T-helper 2 cell treated with Interferon-gamma antibody and Interleukin-4, amounts not matched to agents 5 μg/mL and 100 μg/mL, for 36 hours (primary cell): ENCODE results near the gene ABTB2.
"Not testable (repeated sequence)": the region's sequence is repeated elsewhere in the genome, so short reads cannot be mapped to it uniquely, and the experiment has no call there.

Experiments
- DNase-seq: peaks from one replicate; pipeline ENCODE4 v3.0.0; 2021; ENCODE audit warnings: low spot score
- H3K27ac Mint-ChIP-seq: one replicate; pipeline ENCODE4 v1.8.0; 2021; ENCODE audit warnings: mild to moderate bottlenecking, mixed read lengths
- H3K27me3 Mint-ChIP-seq: one replicate; pipeline ENCODE4 v1.8.0; 2021; ENCODE audit warnings: low read depth, mixed read lengths
- H3K36me3 Mint-ChIP-seq: one replicate; pipeline ENCODE4 v1.8.0; 2021; ENCODE audit warnings: low read depth, mixed read lengths
- H3K4me1 Mint-ChIP-seq: one replicate; pipeline ENCODE4 v1.8.0; 2021; ENCODE audit warnings: low read depth, mixed read lengths
- H3K4me3 Mint-ChIP-seq: one replicate; pipeline ENCODE4 v1.8.0; 2022; ENCODE audit warnings: mild to moderate bottlenecking, moderate library complexity, mixed read lengths
- H3K9me3 Mint-ChIP-seq: one replicate; pipeline ENCODE4 v1.8.0; 2021; ENCODE audit warnings: mixed read lengths

Gene ABTB2

DNA sequence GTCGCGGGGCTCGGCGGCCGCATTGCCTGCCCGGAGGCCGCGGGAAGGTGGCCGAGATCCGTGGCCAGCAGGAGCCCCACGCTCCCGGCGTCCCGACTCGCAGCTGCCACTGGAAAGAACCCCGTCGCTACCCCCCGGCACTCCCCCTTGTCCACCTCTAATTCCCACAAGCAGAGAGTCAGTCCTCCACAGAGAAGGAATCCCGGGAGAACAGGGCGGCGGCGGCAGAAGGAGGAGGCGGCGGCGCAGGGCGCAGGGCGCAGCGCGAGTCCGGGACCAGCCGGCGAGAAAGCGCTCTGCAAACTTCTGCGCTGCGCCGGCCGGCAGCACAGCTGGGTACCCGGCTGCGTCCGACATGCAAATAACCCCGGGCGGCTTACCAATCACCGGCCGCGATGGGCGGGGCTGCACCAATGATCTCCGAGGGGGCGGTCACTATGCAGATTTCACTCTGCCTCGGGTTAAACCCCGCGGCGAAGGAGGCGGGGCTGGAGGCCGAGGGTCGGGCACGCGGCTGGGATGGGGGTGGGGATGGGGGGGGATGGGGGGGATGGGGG is at the start of gene ABTB2:
ABTB2 (minus strand) TSS at position 310 of the 557 bp plus-strand sequence.
- Mint-ChIP-seq H3K27me3 (peaks cover 38% of the 10 kb centered on the region), H3K36me3 (peaks cover 4% of the 10 kb centered on the region), H3K4me3 (peak within 1 kb of the TSS; percentile 85), H3K27ac (peak within 1 kb of the TSS; percentile 81), H3K9me3 (no peaks in the 10 kb centered on the region), H3K4me1 (peaks cover 33% of the 10 kb centered on the region)
- peak; percentile 98 for DNase-seq

DNA sequence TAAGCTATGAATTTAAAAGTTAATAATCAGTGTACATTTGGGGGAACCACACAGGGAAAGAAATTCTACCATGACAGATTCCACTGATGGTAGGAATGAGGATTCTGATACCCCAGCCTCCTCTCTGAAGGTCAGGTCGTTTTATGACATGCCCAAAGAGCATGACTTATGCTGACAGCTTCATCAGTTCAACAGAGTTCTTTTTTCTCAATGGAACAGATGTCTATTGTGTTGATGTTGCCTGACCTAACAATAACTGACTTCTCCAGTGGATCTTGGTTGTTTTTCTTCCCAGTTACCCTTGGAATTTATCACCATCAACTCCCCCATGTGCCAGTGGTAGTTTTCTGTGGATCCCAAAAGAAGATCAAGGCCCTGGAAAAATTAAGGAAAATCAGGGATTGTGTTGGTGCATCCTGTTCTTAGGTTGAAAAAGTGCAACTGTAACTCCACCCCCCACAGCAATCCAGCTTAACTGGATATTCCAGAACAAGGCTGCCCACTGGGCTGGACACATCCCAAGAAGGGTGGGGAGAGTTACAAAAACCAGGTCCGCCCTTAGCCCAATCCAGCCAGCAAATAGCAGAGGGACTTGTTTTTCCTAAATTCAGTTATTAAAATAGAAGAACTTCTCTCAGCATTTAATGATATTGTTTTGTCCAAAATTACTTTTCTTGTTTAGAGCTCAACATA is 49.5 kb upstream of the ABTB2 start:
- Mint-ChIP-seq H3K4me3 (no peak overlapping the region), H3K27ac (no peak overlapping the region), H3K27me3 (peaks cover 31% of the 10 kb centered on the region), H3K9me3 (no peaks in the 10 kb centered on the region), H3K4me1 (peaks cover 8% of the 10 kb centered on the region), H3K36me3 (no peaks in the 10 kb centered on the region)
- no peak for DNase-seq

DNA sequence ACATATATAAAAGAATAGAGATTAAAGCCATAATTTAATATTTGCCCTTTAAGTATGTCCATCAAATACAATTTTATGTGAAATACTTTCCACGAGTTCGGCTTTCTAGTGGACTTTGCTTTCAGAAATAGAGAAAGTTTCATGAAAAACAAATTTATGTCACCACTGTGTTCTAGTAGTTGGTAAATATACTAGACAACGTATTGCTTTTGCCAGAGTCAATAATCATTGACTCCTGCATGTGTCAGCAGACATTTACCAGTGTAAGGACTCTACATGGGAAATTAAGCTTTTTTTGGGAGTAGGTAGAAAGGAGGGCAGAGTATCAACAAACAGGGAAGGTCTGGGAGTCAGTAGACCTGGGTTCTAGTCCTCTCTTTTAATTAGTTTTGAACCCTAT is 48.6 kb upstream of the ABTB2 start:
- H3K27me3 Mint-ChIP-seq = peaks cover 31% of the 10 kb centered on the region
- H3K9me3 Mint-ChIP-seq = no peaks in the 10 kb centered on the region
- no peak for DNase-seq
- no peak overlapping the region for H3K27ac Mint-ChIP-seq
- no peak overlapping the region for H3K4me3 Mint-ChIP-seq
- no peaks in the 10 kb centered on the region for H3K36me3 Mint-ChIP-seq
- peaks cover 8% of the 10 kb centered on the region for H3K4me1 Mint-ChIP-seq

DNA sequence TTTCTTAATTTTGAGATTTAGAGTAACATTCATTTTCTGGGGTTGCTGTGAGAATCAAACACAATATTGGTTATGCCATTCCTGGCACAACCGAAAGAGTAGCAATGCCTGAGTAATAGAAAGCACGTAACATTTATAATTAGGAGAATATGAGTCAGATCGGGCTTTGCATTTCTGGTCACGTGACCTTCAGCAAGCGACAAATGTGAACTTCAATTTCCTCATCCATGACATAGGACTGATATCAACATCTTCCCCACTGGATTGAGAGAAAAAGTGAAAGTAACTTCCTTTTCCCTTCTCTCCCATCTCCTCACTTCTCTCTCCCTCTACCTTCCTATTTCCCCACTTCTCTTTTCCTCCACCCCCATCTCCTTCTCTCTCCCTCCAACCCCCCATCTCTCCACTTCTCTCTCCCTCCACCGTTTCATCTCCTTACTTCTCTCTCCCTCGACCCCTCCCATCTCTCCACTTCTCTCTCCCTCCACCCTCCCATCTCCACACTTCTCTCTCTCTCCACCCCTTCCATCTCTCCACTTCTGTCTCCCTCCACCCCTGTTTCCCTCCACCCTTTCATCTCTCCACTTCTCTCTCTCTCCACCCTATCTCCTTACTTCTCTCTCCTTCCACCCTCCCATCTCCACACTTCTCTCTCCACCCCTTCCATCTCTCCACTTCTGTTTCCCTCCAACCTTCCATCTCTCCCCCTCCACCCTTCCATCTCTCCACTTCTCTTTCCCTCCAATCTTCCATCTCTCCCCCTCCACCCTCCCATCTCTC is 47.5 kb upstream of the ABTB2 start:
- DNase-seq = no peak
- Mint-ChIP-seq H3K36me3 (no peaks in the 10 kb centered on the region), H3K9me3 (no peaks in the 10 kb centered on the region), H3K4me1 (peaks cover 8% of the 10 kb centered on the region), H3K27me3 (peaks cover 31% of the 10 kb centered on the region), H3K27ac (no peak overlapping the region), H3K4me3 (no peak overlapping the region)

DNA sequence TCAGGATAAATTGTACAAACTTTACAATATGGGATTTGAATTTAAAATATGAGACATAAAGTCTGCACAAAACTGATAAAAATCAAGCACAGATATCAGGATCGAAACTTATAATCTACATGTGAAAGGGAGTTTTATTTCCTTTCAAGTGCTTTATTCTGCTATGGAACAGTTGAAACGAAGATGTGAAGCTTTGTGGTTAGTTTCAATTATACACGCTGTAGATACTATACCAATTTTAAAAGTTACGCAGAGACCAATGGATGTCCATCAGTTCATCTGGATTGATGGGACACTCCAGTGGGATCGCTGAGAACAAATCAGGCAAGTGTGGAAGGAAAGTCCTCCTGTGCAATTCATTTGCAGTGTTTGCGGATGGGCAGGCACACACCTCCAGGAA is 46.5 kb upstream of the ABTB2 start:
- H3K4me3 Mint-ChIP-seq = no peak overlapping the region
- H3K27ac Mint-ChIP-seq = no peak overlapping the region
- peaks cover 8% of the 10 kb centered on the region for H3K4me1 Mint-ChIP-seq
- no peaks in the 10 kb centered on the region for H3K9me3 Mint-ChIP-seq
- no peaks in the 10 kb centered on the region for H3K36me3 Mint-ChIP-seq
- peaks cover 31% of the 10 kb centered on the region for H3K27me3 Mint-ChIP-seq
- DNase-seq = no peak

DNA sequence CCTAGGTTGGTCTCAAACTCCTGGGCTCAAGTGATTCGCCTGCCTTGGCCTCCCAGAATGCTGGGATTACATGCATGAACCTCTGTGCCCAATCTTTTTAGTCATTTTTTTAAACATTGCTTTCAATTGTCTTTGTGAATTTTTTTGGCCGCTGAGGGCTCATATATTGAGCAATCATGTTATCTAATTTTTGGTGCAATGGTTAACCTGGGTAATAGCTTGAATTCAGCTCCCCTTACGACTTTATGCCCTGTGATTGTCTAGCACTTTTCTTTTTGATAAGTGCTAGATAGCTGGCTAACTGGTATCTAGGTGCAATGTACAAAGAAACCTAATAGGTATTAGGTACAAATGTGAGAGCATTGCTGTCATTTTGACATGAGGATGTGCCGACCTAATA is 45.6 kb upstream of the ABTB2 start:
- H3K27ac Mint-ChIP-seq = no peak overlapping the region
- no peaks in the 10 kb centered on the region for H3K36me3 Mint-ChIP-seq
- H3K4me1 Mint-ChIP-seq = peaks cover 8% of the 10 kb centered on the region

DNA sequence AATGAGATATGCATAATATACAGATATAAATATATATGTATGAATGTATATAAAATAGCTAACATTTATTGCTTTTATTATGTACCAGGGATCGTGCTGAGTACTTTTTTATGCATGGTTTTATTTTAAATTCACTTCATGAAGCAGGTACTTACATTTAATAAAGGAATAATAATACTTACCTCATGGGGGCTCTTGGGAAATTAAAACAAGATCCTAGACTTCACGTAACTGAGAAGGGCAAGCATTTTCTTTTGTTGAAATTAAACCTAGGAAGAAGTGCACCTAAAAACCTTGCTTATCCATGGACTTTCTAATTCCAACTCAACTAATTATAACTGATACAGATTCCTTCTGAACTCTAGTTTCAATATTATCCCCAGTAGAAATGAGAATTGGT is 40.0 kb upstream of the ABTB2 start:
- H3K4me1 Mint-ChIP-seq = no peaks in the 10 kb centered on the region
- H3K36me3 Mint-ChIP-seq = no peaks in the 10 kb centered on the region
- DNase-seq = no peak
- peaks cover 4% of the 10 kb centered on the region for H3K9me3 Mint-ChIP-seq
- H3K27me3 Mint-ChIP-seq = peaks cover 6% of the 10 kb centered on the region
- H3K27ac Mint-ChIP-seq = no peak overlapping the region
- H3K4me3 Mint-ChIP-seq = no peak overlapping the region

More for the DNA sequence above, 45.6 kb upstream of the ABTB2 start:
- Mint-ChIP-seq H3K27me3 (peaks cover 31% of the 10 kb centered on the region), H3K9me3 (no peaks in the 10 kb centered on the region), H3K4me3 (no peak overlapping the region)
- DNase-seq = no peak

DNA sequence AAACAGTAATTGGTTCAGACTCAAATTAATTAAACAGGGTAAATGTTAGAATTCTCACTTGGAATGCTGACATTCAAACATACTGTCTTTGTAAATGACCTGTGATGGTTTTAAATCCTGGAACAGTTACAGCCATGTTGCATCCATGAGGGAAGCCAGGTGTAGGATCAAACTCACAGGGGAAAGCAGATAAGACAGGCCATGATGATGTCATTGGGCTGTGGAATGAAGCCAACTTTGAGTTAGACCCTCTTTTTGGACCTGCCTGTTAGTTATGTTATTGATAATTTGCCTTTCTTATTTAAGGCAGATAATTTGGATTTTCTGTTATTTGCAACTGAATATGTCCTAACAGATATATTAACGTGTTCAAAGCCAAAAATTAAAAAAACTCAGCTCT is 39.3 kb upstream of the ABTB2 start:
- no peak for DNase-seq
- Mint-ChIP-seq H3K4me3 (no peak overlapping the region), H3K36me3 (no peaks in the 10 kb centered on the region), H3K4me1 (no peaks in the 10 kb centered on the region), H3K9me3 (peaks cover 7% of the 10 kb centered on the region), H3K27ac (no peak overlapping the region), H3K27me3 (peaks cover 13% of the 10 kb centered on the region)

DNA sequence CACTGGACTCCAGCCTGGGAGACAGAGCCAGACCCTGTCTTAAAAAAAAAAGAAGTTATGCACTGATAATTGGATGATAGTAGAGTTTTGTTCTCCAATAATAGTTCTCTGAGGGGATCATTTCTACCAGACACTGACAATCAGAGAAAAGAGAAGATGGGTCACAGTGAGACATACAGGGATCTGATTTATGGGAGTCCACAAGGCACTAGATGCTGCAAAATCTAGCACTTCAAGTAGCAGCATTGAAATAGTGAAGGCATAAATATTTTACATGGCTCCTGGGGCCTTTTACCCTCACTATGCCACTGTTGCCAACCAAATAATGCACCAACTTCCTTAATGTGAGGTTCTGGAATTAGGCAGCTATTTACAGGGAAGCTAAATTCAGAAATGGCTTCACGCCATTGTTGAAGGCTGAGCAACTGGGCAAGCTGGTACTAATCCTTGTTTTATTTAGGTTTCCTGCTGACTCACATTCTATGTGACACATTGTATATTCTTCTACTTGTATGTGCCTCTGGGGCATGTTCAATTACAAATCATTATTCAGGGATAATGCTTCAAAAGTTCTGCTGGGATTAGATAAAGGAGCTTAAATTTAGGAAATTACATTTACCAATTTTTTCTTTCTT is 38.2 kb upstream of the ABTB2 start:
- Mint-ChIP-seq H3K4me3 (no peak overlapping the region), H3K36me3 (no peaks in the 10 kb centered on the region), H3K4me1 (no peaks in the 10 kb centered on the region), H3K27me3 (peaks cover 20% of the 10 kb centered on the region), H3K9me3 (peaks cover 7% of the 10 kb centered on the region), H3K27ac (no peak overlapping the region)
- no peak for DNase-seq

DNA sequence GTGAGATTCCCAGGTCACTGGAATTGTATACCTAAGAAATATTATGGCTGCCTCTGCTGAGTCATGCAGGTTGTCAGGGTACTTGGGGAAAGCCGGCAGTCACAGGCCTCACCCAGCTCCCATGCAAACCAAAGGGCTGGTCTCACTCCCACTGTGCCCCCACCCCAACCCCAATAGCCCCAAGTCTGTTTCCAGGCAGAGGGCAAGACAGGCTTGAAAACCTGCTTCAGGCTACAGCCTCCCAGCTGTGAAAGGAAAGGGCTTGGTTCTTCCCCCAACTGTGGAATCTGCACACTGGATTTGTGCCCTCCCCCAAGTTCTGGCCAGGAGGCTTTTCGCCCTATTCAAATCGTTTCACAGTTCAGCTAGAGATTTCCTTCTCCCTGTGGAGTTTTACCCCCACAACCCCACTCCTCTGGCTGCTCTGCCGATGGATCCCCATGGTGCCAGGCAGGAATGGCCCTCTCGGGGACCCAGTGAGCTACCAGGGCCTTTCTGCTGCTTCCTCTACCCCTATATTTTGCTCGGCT is 37.0 kb upstream of the ABTB2 start:
- Mint-ChIP-seq H3K9me3 (peaks cover 7% of the 10 kb centered on the region), H3K4me3 (no peak overlapping the region), H3K27me3 (peaks cover 30% of the 10 kb centered on the region), H3K4me1 (no peaks in the 10 kb centered on the region), H3K27ac (no peak overlapping the region), H3K36me3 (no peaks in the 10 kb centered on the region)
- no peak for DNase-seq

DNA sequence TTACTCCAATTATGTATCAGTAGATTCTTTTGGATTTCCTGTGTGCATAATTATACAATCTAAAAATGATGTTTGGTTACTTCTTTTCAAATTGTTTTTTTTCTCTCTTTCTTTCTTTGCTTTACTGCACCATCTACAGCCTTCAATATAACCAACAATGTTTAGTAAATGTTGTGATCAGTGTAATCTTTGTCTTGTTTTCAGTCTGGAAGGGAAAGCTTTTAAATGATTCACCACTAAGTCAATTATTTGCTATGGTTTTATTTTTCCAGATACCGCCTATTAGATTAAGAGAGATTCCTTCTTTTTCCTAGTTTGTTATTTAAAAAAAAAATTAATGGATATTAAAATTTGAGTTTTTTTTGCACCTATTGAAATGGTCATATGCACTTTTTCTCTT is 29.8 kb upstream of the ABTB2 start:
- Mint-ChIP-seq H3K9me3 (peaks cover 1% of the 10 kb centered on the region), H3K27ac (no peak overlapping the region), H3K27me3 (peaks cover 40% of the 10 kb centered on the region), H3K4me1 (no peaks in the 10 kb centered on the region), H3K4me3 (no peak overlapping the region), H3K36me3 (no peaks in the 10 kb centered on the region)
- DNase-seq = no peak

DNA sequence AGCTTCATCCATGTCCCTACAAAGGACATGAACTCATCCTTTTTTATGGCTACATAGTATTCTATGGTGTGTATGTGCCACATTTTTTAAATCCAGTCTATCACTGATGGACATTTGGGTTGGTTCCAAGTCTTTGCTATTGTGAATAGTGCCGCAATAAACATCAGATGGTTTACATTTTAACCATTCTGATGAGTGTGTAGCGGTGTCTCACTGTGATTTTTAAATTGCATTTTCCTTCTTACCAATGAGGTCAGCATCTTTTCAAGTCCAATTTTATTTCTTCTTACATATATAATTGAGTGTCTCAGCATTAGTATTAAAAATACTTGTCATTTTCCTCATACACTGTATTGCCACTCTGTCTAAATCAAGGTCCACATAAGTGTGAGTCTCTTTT is 28.5 kb upstream of the ABTB2 start:
- H3K27ac Mint-ChIP-seq, H3K4me3 Mint-ChIP-seq, H3K9me3 Mint-ChIP-seq, H3K36me3 Mint-ChIP-seq, DNase-seq, H3K4me1 Mint-ChIP-seq: not testable (repeated sequence)
- peaks cover 36% of the 10 kb centered on the region for H3K27me3 Mint-ChIP-seq

DNA sequence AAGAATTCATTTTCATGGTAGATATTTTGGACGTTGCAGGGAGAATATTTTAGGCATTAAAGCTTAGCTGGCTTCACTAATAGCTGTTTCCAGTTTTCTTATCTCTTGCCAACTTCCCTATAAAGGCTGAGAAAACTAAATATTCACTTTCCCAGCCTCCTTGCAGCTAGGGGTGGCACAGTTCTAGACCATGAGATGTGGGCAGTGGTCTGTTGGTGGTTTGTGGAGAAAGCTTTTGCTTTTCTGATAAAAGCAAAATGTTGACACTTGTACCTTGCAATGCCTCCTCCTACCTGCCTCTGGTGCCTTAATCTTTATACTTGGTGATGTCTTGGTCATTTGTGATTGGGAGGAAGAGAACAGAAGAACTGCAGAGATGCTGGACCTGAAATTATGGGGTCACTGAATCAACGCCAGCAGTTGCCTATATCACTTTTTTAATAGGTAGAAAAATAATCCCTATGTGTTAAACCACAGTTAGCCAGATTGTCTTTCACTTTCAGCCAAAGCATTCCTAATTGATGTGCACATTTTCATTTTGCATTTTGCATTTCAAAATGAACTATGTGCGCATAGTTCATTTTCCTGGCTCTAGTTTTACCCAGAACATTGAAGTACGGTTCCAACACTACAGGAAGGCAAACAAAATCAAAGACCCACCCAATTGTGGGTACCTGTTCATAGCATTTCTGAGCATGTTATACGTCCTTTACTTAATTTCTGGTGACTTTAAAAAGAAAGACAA is 24.9 kb upstream of the ABTB2 start:
- Mint-ChIP-seq H3K4me3 (no peak overlapping the region), H3K27ac (no peak overlapping the region), H3K9me3 (no peaks in the 10 kb centered on the region), H3K27me3 (peaks cover 17% of the 10 kb centered on the region), H3K36me3 (no peaks in the 10 kb centered on the region), H3K4me1 (no peaks in the 10 kb centered on the region)
- no peak for DNase-seq
